ENCODE data around the gene VAMP2.

The VAMP2 gene

GRCh38 chr17:8121407-8121680, 41.4 kb downstream of the VAMP2 start:
- DNase-seq = no peak

DNA sequence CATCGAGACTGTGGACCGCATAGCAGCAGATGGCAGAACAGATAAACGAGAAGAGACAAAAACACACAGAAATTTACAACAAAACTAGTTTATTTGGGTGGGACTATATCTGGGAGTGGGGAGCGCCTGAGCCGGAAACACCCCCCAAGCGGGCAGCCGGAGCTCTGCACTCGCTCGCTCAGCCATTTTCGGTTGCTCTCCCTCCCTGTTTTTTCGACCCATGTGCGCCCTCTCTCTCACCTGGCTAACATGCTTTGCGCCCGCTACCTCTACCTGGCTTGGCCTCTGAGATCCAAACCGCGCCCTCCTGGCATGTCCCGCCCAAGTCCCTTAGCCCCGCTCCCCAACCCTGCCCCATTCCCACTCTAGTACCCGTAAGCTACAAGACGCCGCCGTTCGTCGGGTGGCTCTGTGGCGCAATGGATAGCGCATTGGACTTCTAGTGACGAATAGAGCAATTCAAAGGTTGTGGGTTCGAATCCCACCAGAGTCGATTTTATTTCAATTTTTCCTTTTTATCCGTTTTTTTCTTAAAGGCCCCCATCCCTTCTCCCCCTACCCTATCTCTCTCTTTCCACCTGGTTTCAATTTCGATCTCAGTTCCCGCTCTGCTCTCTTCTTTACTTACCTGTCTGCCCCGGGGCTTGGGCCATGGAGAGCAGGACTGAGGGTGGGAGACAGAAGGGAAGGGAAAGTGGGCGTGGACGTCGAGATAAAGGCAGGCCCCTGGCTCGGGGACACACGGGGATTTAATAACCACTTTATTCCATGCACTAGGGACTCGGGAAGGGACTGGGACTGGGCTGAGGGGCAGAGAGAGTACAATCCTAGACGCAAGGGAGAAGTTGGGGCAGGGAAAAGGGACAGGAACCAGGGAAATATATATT, 42.0 kb downstream of the VAMP2 start:
- DNase-seq = no peak

DNA sequence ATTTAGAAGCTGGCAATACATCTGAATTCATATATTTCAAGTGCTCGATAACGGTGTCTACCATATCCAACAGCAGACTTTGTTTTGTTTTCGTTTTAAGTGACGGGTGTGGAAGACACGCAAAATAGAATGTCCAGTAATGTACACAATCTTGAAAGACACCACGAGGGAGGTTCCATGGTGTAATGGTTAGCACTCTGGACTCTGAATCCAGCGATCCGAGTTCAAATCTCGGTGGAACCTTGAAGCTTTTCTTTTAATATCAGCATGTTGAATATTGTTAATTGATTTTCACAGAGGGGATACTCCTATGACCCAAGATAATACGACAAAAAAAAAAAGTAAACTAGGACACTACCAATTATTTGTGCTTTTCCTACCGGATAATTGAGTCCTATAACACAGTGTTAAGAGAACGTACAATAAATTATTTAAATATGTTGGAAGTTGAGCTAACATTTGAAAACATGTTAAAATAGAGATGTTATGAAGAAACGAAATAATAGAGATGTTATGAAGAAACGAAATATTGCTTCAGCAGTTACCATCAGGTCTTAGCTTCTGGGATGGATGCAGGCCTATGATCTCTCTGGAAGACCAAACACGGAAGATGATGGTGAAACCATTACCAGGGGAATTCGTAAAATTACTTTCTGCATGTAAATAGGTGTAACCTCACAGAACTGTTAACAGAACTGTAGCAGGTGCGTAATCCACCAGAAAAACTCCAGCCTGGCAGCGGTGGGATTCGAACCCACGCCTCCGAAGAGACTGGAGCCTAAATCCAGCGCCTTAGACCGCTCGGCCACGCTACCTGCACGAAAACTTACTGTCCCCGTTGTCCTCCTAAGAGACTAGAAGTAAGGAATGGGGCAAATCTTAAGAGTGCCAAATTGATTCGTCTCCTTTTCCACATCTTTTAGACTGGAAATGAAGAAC, 42.9 kb downstream of the VAMP2 start:
- DNase-seq = peak; percentile 54 to 76

GRCh38 chr17:8118769-8119580, 43.8 kb downstream of the VAMP2 start:
- DNase-seq = peak; percentile 63 to 76

GRCh38 chr17:8117980-8118768, 44.6 kb downstream of the VAMP2 start, which contains the start of gene ALOXE3:
Gene ALOXE3, minus strand, starts transcription at chr17:8118514. Its CDS starts 524 bp downstream, at chr17:8117990.
- peak in 1 of 2 experiments; percentile 34 for DNase-seq

DNA sequence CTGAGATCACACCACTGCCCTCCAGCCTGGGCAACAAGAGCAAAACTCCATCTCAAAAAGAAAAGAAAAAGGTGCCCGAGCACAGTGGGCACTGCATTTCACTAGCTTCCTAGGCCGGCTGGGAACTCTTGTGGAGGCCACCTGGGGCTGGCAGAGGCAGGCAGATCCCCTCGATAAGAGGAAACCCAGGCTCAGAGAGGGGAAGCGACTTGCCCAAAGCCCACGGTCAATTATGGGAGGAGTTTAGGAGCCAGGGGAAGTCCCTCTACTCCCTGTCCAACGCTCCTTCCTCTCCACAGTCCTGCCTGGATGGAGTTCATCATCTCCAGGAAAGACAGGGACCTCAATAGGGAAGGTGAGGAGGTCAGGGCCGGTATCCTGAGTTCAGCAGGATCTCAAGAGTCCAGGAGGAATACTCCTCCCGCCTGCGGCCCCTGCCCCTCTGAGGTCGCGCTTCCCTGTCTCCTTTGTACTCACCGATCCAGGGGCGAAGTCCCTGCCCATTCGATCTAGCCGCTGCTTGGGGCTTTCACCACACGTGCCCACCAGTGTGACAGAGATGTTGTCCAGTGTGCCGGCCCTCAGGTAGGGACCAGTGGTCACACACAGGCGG, 45.3 kb downstream of the VAMP2 start:
- DNase-seq = no peak

- no peak for DNase-seq
Measured at GRCh38 chr17:8116776-8117175, 46.0 kb downstream of the VAMP2 start.

DNA sequence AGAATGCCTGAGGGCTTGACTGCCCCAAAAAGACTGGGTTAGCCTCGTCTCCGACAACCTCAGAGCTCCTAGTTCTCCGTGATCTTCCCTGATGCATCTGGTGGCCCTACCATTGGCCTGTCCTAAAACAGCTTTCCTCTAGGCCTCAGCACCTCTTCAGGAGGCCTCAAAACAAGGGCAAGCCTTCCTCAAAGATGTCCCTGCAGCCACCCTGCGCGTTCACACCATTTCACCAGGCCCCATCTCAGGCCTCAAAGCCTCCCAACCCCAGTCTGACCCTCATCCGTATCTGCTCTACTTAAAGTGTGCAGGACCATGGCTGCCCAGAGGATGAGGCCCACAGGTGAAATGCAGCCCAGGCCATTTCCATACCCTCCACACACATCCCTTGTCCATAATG, 51.8 kb downstream of the VAMP2 start:
- no peak for DNase-seq

DNA sequence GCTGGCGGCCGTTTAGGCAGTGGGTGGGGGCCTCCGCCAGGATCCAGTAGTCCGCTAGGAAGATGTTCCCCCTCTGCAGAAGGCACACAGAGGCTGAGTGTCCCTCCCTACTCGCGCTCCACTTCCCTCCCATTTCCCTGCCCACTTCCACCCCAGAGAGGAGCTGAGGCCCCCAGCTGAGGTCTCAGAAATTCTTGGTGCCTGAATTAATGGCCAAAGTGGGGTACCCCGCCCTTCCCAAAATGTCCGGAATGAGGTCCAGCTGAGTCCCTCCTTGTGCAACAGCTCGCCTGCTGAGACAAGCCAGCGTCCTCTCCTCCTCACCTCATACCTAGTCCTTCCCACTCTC, 52.3 kb downstream of the VAMP2 start:
- no peak for DNase-seq

- no peak for DNase-seq
Measured at GRCh38 chr17:8109661-8110455, 52.9 kb downstream of the VAMP2 start.
